Measurements from ENCODE around the gene GTPBP6.
"Not testable (repeated sequence)": the region's sequence is repeated elsewhere in the genome, so short reads cannot be mapped to it uniquely, and the experiment has no call there.

Gene GTPBP6

DNA sequence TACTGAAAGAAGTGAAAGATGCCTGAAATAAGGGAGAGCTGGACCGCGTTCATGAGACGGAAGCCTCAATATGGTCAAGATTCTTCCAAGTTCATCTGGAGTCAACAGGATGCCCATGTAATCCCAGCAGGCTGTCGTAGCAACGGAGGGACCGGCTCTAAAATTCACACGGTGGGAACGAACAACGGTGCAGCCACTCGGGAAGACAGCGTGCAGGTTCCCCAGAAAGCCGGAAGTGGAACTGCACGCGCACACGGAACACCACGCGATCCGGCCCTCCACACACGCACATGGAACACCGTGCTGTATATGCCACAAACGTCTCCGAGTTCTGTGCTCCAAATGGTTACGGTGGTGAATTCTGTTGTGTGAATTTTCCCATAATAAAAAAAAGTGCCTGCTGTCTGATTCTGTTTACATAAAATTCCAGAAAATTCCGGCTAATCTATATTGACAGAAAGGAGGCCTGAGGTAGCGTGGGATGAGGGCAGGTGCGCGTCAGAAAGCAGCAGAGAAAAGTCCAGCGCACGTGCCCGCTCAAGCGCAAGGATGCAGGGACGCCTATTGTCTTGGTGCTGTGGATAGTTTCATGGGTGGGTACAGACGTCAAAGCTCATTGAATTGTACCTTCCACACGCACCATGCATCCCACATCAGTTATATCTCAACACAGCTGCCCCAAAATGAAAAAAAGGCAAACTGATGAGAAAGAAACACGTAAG, 36.9 kb upstream of the GTPBP6 start:
- no peak for TF ChIP-seq ZFX (IDR thresholded peaks at IDR 0.05; ENCODE audit: borderline replicate concordance)
- TF ChIP-seq, protein P1, sequence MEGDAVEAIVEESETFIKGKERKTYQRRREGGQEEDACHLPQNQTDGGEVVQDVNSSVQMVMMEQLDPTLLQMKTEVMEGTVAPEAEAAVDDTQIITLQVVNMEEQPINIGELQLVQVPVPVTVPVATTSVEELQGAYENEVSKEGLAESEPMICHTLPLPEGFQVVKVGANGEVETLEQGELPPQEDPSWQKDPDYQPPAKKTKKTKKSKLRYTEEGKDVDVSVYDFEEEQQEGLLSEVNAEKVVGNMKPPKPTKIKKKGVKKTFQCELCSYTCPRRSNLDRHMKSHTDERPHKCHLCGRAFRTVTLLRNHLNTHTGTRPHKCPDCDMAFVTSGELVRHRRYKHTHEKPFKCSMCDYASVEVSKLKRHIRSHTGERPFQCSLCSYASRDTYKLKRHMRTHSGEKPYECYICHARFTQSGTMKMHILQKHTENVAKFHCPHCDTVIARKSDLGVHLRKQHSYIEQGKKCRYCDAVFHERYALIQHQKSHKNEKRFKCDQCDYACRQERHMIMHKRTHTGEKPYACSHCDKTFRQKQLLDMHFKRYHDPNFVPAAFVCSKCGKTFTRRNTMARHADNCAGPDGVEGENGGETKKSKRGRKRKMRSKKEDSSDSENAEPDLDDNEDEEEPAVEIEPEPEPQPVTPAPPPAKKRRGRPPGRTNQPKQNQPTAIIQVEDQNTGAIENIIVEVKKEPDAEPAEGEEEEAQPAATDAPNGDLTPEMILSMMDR (IDR thresholded peaks at IDR 0.05): no peak
- H3K27ac ChIP-seq: no peak overlapping the region

DNA sequence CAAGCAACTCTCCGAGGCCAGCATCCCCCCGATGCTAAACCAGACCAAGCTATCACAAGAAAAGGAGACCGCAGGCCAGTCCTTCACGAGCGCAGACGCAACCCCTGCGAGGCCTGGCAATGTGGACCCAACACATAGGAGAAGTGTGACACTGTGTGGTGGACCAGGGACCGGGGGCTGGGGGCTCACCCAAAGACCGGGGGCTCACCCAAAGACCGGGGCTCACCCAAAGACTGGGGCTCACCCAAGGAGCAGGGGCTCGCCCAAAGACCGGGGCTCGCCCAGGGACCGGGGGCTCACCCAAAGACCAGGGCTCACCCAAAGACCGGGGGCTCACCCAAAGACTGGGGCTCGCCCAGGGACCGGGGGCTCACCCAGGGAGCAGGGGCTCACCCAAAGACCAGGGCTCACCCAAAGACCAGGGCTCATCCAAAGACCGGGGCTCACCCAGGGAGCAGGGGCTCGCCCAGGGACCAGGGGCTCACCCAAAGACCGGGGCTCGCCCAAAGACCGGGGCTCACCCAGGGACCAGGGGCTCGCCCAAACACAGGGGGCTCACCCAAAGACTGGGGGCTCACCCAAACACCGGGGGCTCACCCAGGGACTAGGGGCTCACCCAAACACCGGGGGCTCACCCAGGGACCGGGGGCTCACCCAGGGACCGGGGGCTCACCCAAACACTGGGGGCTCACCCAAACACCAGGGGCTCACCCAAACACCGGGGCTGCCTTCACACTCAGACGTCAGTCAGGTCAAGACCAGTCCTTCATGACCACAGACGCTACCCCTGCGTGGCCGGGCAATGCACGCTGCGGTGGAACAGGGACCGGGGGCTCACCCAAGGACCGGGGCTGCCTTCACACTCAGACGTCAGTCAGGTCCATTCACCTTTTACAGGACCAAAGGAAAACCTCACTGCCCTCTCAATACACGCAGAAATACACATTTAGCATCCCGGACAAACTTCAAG, 35.3 kb upstream of the GTPBP6 start:
- H3K27ac ChIP-seq: no peak overlapping the region
- TF ChIP-seq, protein P1 (IDR thresholded peaks at IDR 0.05): no peak
- no peak for TF ChIP-seq ZFX (IDR thresholded peaks at IDR 0.05; ENCODE audit: borderline replicate concordance)

DNA sequence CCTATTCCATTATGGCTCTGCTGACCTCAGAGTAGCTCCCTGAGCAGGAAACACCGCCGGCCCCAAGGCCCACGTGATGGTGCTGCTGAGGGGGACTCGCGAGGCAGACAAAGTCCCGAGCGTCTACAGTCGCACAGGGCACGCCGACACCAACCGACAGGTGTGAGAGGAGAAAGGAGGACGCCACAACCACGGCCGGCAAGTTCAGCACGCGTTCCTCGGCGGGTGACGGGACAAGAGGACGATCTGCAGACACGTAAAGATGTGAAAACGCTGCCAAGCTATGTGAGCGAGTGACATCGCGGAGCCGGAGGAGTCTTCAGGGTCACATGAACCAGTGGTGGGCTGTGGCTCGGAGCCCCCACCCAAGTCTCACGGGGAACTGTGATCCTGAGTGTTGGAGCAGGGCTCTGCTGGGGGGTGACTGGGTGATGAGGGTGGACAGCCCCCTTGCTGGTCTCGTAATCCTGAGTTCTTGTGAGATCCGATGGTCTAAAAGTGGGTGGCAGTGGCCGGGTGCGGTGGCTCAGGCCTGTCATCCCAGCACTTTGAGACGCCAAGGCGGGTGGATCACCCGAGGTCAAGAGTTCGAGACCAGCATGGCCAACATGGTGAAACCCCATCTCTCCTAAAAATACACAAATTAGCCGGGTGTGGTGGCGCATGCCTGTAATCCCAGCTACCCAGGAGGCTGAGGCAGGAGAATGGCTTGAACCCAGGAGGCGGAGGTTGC, 34.2 kb upstream of the GTPBP6 start:
- no peak for TF ChIP-seq ZFX (IDR thresholded peaks at IDR 0.05; ENCODE audit: borderline replicate concordance)
- TF ChIP-seq, protein P1 (IDR thresholded peaks at IDR 0.05): no peak
- no peak overlapping the region for H3K27ac ChIP-seq

DNA sequence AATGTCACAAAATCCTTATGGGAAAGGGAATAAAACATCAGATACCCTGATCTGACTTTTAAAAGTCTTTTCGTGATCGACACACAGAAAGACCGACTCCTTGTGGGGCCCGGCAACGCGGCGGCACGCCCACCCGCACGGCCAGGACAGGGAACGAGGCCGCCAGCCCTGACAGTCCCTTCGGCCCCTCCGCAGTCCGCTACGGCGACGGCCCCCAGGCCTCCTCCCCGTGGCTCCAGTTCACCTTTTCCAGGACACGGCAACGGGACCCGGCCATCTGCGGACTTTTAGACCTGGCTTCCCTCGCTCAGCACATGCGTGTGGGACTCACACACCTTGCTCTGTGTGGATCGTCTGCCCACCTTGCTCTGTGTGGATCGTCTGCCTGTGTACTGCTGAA, 33.6 kb upstream of the GTPBP6 start:
- TF ChIP-seq, protein P1 (IDR thresholded peaks at IDR 0.05): no peak
- no peak for TF ChIP-seq ZFX (IDR thresholded peaks at IDR 0.05; ENCODE audit: borderline replicate concordance)

DNA sequence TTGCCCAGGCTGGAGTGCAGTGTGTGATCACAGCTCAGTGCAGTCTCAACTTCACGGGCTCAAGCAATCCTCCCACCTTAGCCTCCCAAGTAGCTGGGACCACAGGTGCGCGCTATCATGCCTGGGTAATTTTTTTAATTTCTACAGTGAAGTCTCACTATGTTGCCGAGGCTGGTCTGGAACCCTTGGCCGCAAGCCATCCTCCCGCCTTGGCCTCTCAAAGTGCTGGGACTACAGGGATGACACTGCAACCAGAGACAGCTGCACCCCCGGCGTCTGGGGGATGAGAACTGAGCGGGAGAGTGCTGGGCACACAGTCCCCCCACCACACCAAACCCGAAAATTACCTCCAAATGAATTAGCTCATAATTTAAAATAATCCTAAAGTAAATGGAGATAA, 33.1 kb upstream of the GTPBP6 start:
- H3K27ac ChIP-seq: no peak overlapping the region
- TF ChIP-seq, protein P1 (IDR thresholded peaks at IDR 0.05): no peak
- no peak for TF ChIP-seq ZFX (IDR thresholded peaks at IDR 0.05; ENCODE audit: borderline replicate concordance)

More for the DNA sequence above, 33.6 kb upstream of the GTPBP6 start:
- no peak overlapping the region for H3K27ac ChIP-seq

DNA sequence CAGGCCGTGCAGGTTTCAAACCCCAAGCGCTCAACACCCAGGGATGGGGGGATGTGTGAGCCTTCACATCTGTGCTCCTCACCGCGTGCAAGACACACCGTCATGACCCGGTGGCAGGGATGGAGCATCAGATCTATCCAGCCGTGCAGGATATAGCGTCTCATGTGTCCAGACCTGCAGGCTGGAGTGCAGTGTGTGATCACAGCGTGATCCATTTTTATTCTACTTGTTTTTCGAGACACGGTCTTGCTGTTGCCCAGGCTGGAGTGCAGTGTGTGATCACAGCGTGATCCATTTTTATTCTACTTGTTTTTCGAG, 32.7 kb upstream of the GTPBP6 start:
- not testable (repeated sequence) for H3K27ac ChIP-seq

DNA sequence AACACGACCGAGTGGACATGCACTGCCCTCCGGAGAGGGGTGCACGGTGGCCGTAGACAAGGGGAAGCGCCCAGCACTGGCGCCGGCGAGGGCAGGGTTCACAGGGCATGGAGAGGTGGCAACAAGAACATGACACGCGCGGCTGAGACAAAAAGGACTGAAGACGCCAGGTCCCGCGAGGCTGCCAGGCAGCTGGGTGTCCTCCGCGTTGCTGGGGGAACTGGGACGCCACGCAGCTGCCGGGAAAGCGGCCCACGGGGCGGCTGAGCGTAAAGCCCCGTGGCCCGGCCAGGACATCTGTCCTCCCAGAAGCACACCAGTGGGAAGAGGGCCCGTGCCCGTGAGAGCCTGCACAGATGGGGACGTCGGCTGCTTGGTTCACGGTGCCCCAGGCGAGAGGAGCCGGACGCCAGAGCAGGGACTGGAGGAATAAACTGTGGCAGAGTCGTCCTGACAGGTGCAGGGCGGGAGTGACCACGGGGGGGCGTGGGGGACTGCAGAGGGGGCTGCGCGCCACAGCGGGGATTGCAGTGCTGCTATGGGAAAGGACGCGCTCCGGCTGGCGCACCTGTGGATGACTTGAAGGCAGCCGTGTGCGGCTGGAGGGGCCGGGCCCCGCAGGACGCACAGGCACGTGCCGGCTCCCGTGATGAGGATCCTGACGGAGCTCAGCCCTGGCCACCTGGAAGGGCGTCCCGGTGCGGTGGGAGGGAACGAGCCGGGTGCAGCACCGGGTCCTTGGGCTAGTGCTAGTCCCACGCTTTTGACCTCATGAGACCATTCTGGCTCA, 32.1 kb upstream of the GTPBP6 start:
- no peak overlapping the region for H3K27ac ChIP-seq
- TF ChIP-seq, protein P1 (IDR thresholded peaks at IDR 0.05): no peak
- no peak for TF ChIP-seq ZFX (IDR thresholded peaks at IDR 0.05; ENCODE audit: borderline replicate concordance)
